Measurements from ENCODE around the gene CRYGN. TPM values are rescaled to one million over a fixed set of nuclear protein-coding genes. Genes with fewer than 3 reads are reported as not detected.

CRYGN gene
- total RNA-seq, 2 experiments from 2014 or later: 0.12 to 0.74 TPM

GRCh38 chr7:151468217-151469018, 28.5 kb upstream of the CRYGN start:
- Mint-ChIP-seq H3K27ac (peak overlapping the region; percentile 34), H3K9me3 (peaks cover 9% of the 10 kb centered on the region), H3K36me3 (peaks cover 75% of the 10 kb centered on the region), H3K27me3 (no peaks in the 10 kb centered on the region), H3K4me3 (no peak overlapping the region), H3K4me1 (peaks cover 35% of the 10 kb centered on the region)
- DNase-seq: no peak

- Mint-ChIP-seq H3K9me3 (peaks cover 28% of the 10 kb centered on the region), H3K4me1 (peaks cover 10% of the 10 kb centered on the region), H3K27ac (no peak overlapping the region), H3K27me3 (peaks cover 9% of the 10 kb centered on the region), H3K4me3 (no peak overlapping the region), H3K36me3 (peaks cover 70% of the 10 kb centered on the region)
- no peak for DNase-seq
Observed at GRCh38 chr7:151465169-151465568, 25.2 kb upstream of the CRYGN start.

GRCh38 chr7:151462306-151462779, 22.4 kb upstream of the CRYGN start:
- peaks cover 44% of the 10 kb centered on the region for H3K36me3 Mint-ChIP-seq
- H3K4me3 Mint-ChIP-seq: no peak overlapping the region

GRCh38 chr7:151461942-151462230, 21.9 kb upstream of the CRYGN start:
- peaks cover 40% of the 10 kb centered on the region for H3K36me3 Mint-ChIP-seq
- no peak overlapping the region for H3K27ac Mint-ChIP-seq
- H3K4me3 Mint-ChIP-seq: no peak overlapping the region
- H3K9me3 Mint-ChIP-seq: peaks cover 28% of the 10 kb centered on the region
- DNase-seq: no peak
- peaks cover 2% of the 10 kb centered on the region for H3K4me1 Mint-ChIP-seq
- H3K27me3 Mint-ChIP-seq: peaks cover 16% of the 10 kb centered on the region

More at GRCh38 chr7:151462306-151462779, 22.4 kb upstream of the CRYGN start:
- Mint-ChIP-seq H3K9me3 (peaks cover 28% of the 10 kb centered on the region), H3K27me3 (peaks cover 16% of the 10 kb centered on the region), H3K27ac (no peak overlapping the region), H3K4me1 (no peaks in the 10 kb centered on the region)
- no peak for DNase-seq

- H3K4me1 Mint-ChIP-seq: peaks cover 2% of the 10 kb centered on the region
- no peak overlapping the region for H3K4me3 Mint-ChIP-seq
- peaks cover 16% of the 10 kb centered on the region for H3K27me3 Mint-ChIP-seq
- no peak overlapping the region for H3K27ac Mint-ChIP-seq
- no peak for DNase-seq
- peaks cover 40% of the 10 kb centered on the region for H3K36me3 Mint-ChIP-seq
- H3K9me3 Mint-ChIP-seq: peaks cover 28% of the 10 kb centered on the region
Observed at GRCh38 chr7:151461096-151461941, 21.4 kb upstream of the CRYGN start.

- peaks cover 33% of the 10 kb centered on the region for H3K36me3 Mint-ChIP-seq
- H3K9me3 Mint-ChIP-seq: peaks cover 28% of the 10 kb centered on the region
- peaks cover 2% of the 10 kb centered on the region for H3K4me1 Mint-ChIP-seq
- H3K27me3 Mint-ChIP-seq: peaks cover 16% of the 10 kb centered on the region
- no peak overlapping the region for H3K4me3 Mint-ChIP-seq
- DNase-seq: no peak
- H3K27ac Mint-ChIP-seq: no peak overlapping the region
Observed at GRCh38 chr7:151460474-151460855, 20.5 kb upstream of the CRYGN start.

GRCh38 chr7:151459726-151460473, 20.0 kb upstream of the CRYGN start:
- Mint-ChIP-seq H3K36me3 (peaks cover 28% of the 10 kb centered on the region), H3K27ac (no peak overlapping the region), H3K4me3 (no peak overlapping the region), H3K27me3 (peaks cover 16% of the 10 kb centered on the region), H3K4me1 (peaks cover 2% of the 10 kb centered on the region), H3K9me3 (peaks cover 28% of the 10 kb centered on the region)
- no peak for DNase-seq

- peaks cover 2% of the 10 kb centered on the region for H3K4me1 Mint-ChIP-seq
- H3K27ac Mint-ChIP-seq: no peak overlapping the region
- peaks cover 16% of the 10 kb centered on the region for H3K27me3 Mint-ChIP-seq
- H3K36me3 Mint-ChIP-seq: peaks cover 6% of the 10 kb centered on the region
- H3K4me3 Mint-ChIP-seq: no peak overlapping the region
- peaks cover 10% of the 10 kb centered on the region for H3K9me3 Mint-ChIP-seq
- DNase-seq: no peak
Observed at GRCh38 chr7:151457534-151457933, 17.6 kb upstream of the CRYGN start.

GRCh38 chr7:151456782-151457181, 16.8 kb upstream of the CRYGN start:
- Mint-ChIP-seq H3K36me3 (no peaks in the 10 kb centered on the region), H3K27ac (no peak overlapping the region), H3K9me3 (peaks cover 4% of the 10 kb centered on the region), H3K27me3 (peaks cover 16% of the 10 kb centered on the region), H3K4me3 (no peak overlapping the region), H3K4me1 (peaks cover 2% of the 10 kb centered on the region)
- no peak for DNase-seq

- H3K4me1 Mint-ChIP-seq: peaks cover 2% of the 10 kb centered on the region
- no peak overlapping the region for H3K27ac Mint-ChIP-seq
- H3K27me3 Mint-ChIP-seq: peaks cover 15% of the 10 kb centered on the region
- H3K4me3 Mint-ChIP-seq: no peak overlapping the region
- peaks cover 2% of the 10 kb centered on the region for H3K9me3 Mint-ChIP-seq
- no peak for DNase-seq
- no peaks in the 10 kb centered on the region for H3K36me3 Mint-ChIP-seq
Observed at GRCh38 chr7:151456276-151456675, 16.3 kb upstream of the CRYGN start.

- Mint-ChIP-seq H3K36me3 (no peaks in the 10 kb centered on the region), H3K9me3 (no peaks in the 10 kb centered on the region), H3K4me1 (peaks cover 2% of the 10 kb centered on the region), H3K4me3 (no peak overlapping the region), H3K27me3 (peaks cover 11% of the 10 kb centered on the region), H3K27ac (no peak overlapping the region)
- no peak for DNase-seq
Observed at GRCh38 chr7:151455690-151456089, 15.7 kb upstream of the CRYGN start.

GRCh38 chr7:151454932-151455530, 15.1 kb upstream of the CRYGN start:
- H3K27ac Mint-ChIP-seq: no peak overlapping the region
- no peak overlapping the region for H3K4me3 Mint-ChIP-seq
- H3K9me3 Mint-ChIP-seq: no peaks in the 10 kb centered on the region
- peaks cover 2% of the 10 kb centered on the region for H3K4me1 Mint-ChIP-seq
- no peaks in the 10 kb centered on the region for H3K36me3 Mint-ChIP-seq
- no peak for DNase-seq
- peaks cover 5% of the 10 kb centered on the region for H3K27me3 Mint-ChIP-seq

GRCh38 chr7:151454305-151454704, 14.4 kb upstream of the CRYGN start:
- H3K27me3 Mint-ChIP-seq: no peaks in the 10 kb centered on the region
- DNase-seq: no peak
- no peak overlapping the region for H3K4me3 Mint-ChIP-seq
- H3K4me1 Mint-ChIP-seq: peaks cover 2% of the 10 kb centered on the region
- H3K9me3 Mint-ChIP-seq: no peaks in the 10 kb centered on the region
- no peak overlapping the region for H3K27ac Mint-ChIP-seq
- H3K36me3 Mint-ChIP-seq: no peaks in the 10 kb centered on the region

GRCh38 chr7:151453326-151453791, 13.4 kb upstream of the CRYGN start:
- DNase-seq: no peak
- H3K36me3 Mint-ChIP-seq: no peaks in the 10 kb centered on the region
- no peaks in the 10 kb centered on the region for H3K9me3 Mint-ChIP-seq
- H3K4me3 Mint-ChIP-seq: no peak overlapping the region
- peaks cover 2% of the 10 kb centered on the region for H3K4me1 Mint-ChIP-seq
- no peak overlapping the region for H3K27ac Mint-ChIP-seq
- H3K27me3 Mint-ChIP-seq: no peaks in the 10 kb centered on the region

Measured in activated naive CD8-positive, alpha-beta T cell treated with anti-CD3 and anti-CD28 coated beads for 36 hours (primary cell).